Tibial artery (tissue), 4 donors: ENCODE measurements around the gene ZBTB46.

Source experiments
- DNase-seq, 2 donors: peaks; one replicate each; pipeline ENCODE4 v3.0.0-alpha.2; 2019
- H3K27ac ChIP-seq, 2 donors: fragments of 200-600 bp; sonication (generic) in 1 of 2; 1 replicate in 1 of 2; 2 replicates in 1 of 2; pipeline ENCODE4 v1.5.1; 2018 to 2019; ENCODE audit warnings: mild to moderate bottlenecking in 1 of 2
- H3K27me3 ChIP-seq, 2 donors: fragments of 200-600 bp; sonication (generic) in 1 of 2; one replicate each; pipeline versions ENCODE4 v1.5.1 to v1.6.0; 2016 to 2019
- H3K36me3 ChIP-seq, 3 donors: fragments of 200-600 bp; sonication (generic) in 2 of 3; one replicate each; pipeline ENCODE4 v1.5.1; 2016 to 2019; ENCODE audit warnings: mild to moderate bottlenecking in 2 of 3
- H3K4me1 ChIP-seq, 4 donors: fragments of 200-600 bp; sonication (generic) in 2 of 4; 1 replicate in 3 of 4; 2 replicates in 1 of 4; pipeline ENCODE4 v1.5.1; 2016 to 2019
- H3K4me3 ChIP-seq, 2 donors: fragments of 200-600 bp; sonication (generic) in 1 of 2; 1 replicate in 1 of 2; 2 replicates in 1 of 2; pipeline ENCODE4 v1.5.1; 2018 to 2019; ENCODE audit warnings: mild to moderate bottlenecking in 2 of 2
- H3K9me3 ChIP-seq, 3 donors: fragments of 200-600 bp; sonication (generic) in 1 of 3; one replicate each; pipeline ENCODE4 v1.5.1; 2016 to 2019
- intact Hi-C: fragments of 100-400 bp; cut with DNase I; formaldehyde crosslinking; loops from one replicate; pipeline ENCODE4 v1.15.0; 2023; ENCODE audit warnings: low total_unique reads
- TF ChIP-seq, protein P1 (sequence below), 2 experiments: fragments of 200-600 bp in 1 of 2; fragments of 450-650 bp in 1 of 2; IDR thresholded peaks; one replicate each; pipeline ENCODE4 v1.5.1; 2017 to 2019; ENCODE audit warnings: antibody characterized with exemption in 2 of 2, mild to moderate bottlenecking in 1 of 2, moderate library complexity in 1 of 2

ZBTB46 gene

DNA sequence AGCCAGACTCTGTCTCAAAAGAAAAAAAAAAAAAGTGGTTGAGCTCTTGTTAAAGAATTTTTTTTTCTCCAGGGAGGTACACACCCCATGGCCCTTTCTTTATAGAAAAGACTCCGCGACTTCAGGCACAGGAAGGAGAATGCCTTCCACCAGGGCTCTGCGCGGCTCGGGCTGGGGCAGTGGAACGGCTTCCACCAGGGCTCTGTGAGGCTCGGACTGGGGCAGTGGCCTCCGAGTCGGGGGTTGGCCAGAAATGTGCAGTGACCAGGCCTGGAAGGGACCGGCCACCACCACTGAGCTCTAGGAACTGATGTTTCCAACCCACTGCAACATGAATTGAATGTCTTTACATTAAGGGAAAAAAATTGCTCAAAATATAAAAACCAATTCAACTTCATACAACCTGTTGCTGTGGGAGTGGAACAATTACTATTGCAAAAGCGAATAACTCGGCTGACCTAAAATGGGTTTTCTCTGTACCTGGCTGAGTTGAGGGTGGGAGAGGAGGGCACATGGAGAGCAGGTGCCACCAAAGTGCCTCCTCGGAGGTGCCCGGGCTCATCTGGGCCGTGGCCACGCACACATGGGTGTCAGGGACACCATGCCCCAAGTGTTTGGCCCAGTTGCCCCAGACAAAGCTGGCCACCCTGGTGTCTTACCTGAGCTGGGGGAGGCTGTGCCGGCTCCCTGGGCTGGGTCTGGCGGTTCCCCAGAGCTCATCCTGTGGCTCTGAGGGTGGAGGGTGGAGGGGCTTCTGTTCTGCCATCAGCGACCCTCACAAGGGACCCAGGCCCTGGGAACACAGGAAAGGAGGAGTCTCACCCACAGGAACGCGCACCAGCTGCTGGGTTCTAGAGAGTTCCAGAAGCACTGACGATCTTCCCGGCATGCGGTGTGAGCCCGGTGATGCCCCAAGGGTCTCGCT is 62.2 kb downstream of the ZBTB46 start:
- no peak for DNase-seq
- peaks cover 0 to 10% of the 10 kb centered on the region in 2 donors for H3K27me3 ChIP-seq
- TF ChIP-seq, protein P1, sequence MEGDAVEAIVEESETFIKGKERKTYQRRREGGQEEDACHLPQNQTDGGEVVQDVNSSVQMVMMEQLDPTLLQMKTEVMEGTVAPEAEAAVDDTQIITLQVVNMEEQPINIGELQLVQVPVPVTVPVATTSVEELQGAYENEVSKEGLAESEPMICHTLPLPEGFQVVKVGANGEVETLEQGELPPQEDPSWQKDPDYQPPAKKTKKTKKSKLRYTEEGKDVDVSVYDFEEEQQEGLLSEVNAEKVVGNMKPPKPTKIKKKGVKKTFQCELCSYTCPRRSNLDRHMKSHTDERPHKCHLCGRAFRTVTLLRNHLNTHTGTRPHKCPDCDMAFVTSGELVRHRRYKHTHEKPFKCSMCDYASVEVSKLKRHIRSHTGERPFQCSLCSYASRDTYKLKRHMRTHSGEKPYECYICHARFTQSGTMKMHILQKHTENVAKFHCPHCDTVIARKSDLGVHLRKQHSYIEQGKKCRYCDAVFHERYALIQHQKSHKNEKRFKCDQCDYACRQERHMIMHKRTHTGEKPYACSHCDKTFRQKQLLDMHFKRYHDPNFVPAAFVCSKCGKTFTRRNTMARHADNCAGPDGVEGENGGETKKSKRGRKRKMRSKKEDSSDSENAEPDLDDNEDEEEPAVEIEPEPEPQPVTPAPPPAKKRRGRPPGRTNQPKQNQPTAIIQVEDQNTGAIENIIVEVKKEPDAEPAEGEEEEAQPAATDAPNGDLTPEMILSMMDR (IDR thresholded peaks at IDR 0.05): no peak
- H3K9me3 ChIP-seq: no peaks in the 10 kb centered on the region
- intact Hi-C loops: no loop called here
- H3K4me1 ChIP-seq: no peaks in the 10 kb centered on the region
- no peak overlapping the region for H3K4me3 ChIP-seq
- peaks cover 0 to 30% (median 12%) of the 10 kb centered on the region in 3 donors for H3K36me3 ChIP-seq
- no peak overlapping the region for H3K27ac ChIP-seq

DNA sequence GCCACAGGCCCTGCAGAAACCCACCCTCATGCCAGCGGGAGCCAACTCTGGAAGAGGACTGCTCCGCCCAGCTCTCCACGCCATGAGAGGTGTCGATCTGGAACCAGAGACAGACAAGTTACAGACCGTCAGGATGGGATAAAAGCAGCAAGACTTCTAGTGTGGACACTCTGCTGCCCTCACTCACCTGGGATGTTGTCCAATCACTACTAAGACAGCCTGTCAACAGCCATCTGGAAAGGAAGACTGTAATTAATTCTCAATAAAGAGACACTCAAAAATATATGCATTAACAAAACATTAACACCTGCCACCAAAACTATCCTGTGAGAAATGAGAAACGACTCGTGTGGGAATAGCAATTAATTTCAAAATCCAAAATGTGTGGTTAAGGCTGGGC is 63.2 kb downstream of the ZBTB46 start:
- intact Hi-C loops: no loop called here

DNA sequence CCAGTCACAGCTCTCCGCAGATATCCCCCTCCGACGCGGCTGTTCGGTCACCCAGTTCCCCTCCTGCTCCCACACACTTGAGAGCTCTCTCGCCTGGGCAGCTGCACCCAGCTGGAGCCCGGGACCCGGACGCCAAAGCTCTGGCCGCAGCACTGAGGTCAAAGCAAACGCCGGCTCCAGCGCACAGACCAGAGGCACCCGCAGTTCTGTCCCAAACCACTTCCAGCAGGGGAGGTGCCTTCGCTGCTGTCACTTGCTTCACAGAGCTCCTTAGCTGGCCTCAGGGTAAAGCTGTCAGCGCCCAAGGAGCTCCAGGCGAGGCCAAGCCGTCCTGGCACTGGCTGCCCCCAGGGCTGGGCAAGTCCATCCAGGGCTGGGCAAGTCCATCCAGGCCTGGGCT is 63.6 kb downstream of the ZBTB46 start:
- DNase-seq: no peak
- TF ChIP-seq, protein P1 (IDR thresholded peaks at IDR 0.05): no peak
- peaks cover 0 to 30% (median 12%) of the 10 kb centered on the region in 3 donors for H3K36me3 ChIP-seq
- no peaks in the 10 kb centered on the region for H3K4me1 ChIP-seq
- no peak overlapping the region for H3K27ac ChIP-seq
- no peak overlapping the region for H3K4me3 ChIP-seq
- no peaks in the 10 kb centered on the region for H3K27me3 ChIP-seq
- intact Hi-C loops: no loop called here
- no peaks in the 10 kb centered on the region for H3K9me3 ChIP-seq

More for the DNA sequence above, 63.2 kb downstream of the ZBTB46 start:
- H3K36me3 ChIP-seq: peaks cover 0 to 30% (median 12%) of the 10 kb centered on the region in 3 donors
- H3K9me3 ChIP-seq: no peaks in the 10 kb centered on the region
- H3K27ac ChIP-seq: no peak overlapping the region
- no peak overlapping the region for H3K4me3 ChIP-seq
- DNase-seq: no peak
- TF ChIP-seq, protein P1 (IDR thresholded peaks at IDR 0.05): no peak
- peaks cover 0 to 3% of the 10 kb centered on the region in 2 donors for H3K27me3 ChIP-seq
- no peaks in the 10 kb centered on the region for H3K4me1 ChIP-seq

DNA sequence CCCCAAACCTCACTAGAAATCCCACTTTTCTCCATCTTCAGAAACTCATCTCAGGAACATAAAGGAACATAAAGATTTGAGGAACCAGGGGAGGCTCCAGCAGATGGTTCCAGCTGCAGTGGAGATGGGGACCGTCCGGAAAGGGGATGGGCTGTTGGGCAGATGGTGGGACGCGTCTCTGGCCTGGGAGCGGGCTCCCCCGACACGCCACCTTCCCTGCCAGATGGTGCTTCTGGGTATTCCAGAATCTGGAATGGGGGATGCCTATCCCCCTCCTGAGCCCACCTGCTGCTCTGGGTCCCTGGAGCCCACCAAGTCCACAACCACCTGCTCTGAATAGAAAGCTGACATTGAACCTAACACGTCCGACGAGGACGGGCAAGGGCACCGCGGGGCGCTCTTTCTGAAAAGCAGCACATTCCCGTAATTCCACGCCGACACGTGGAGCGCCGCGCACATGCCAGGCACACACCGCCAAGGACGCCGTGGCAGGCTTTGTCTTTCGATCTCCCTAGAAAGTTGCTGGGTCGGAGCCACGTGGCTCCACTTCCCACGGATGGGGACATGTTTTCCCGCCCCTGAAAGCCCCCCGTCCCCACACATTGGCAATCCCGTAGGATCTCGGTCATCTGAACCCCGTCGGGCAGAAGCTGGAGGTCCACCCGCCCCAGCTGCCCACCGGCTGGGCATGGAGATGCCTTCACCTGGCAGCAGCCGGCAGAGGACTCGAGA is 64.2 kb downstream of the ZBTB46 start:
- Histone ChIP-seq H3K27ac (no peak overlapping the region), H3K27me3 (no peaks in the 10 kb centered on the region), H3K4me1 (no peaks in the 10 kb centered on the region), H3K36me3 (peaks cover 0 to 30% (median 12%) of the 10 kb centered on the region in 3 donors), H3K9me3 (no peaks in the 10 kb centered on the region), H3K4me3 (no peak overlapping the region)
- intact Hi-C loops: no loop called here
- TF ChIP-seq, protein P1 (IDR thresholded peaks at IDR 0.05): no peak
- no peak for DNase-seq

DNA sequence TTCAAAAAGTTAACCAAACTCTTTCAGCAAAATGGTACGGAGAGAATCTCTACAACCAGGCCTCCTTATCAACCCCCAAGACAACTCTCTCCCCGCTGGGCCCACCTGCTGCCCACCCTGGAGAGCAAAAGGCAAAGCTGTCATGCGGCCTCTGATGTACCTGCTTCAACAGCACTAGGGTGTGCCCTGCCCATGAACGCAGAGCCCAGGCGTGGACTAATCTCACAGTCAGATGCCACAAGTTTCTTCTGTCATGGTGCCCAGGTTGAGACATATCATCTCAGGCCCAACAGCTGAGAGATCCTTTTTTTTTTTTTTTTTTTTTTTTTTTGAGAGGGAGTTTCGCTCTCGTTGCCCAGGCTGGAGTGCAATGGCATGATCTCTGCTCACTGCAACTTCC is 65.2 kb downstream of the ZBTB46 start:
- intact Hi-C loops: no loop called here
- DNase-seq: no peak
- no peaks in the 10 kb centered on the region for H3K4me1 ChIP-seq

More for the DNA sequence above, 65.2 kb downstream of the ZBTB46 start:
- no peaks in the 10 kb centered on the region for H3K27me3 ChIP-seq
- TF ChIP-seq, protein P1 (IDR thresholded peaks at IDR 0.05): no peak
- H3K9me3 ChIP-seq: no peaks in the 10 kb centered on the region
- no peak overlapping the region for H3K27ac ChIP-seq
- peaks cover 0 to 24% (median 12%) of the 10 kb centered on the region in 3 donors for H3K36me3 ChIP-seq
- H3K4me3 ChIP-seq: no peak overlapping the region
